Aorta (tissue), 5 donors: ENCODE results near the gene TYSND1. TPM values are rescaled to one million over a fixed set of nuclear protein-coding genes. Genes with fewer than 3 reads are reported as not detected.

ENCODE experiments used
- ATAC-seq: fragments of 200-7000 bp; cut with Tn5 transposase; one replicate; pipeline ENCODE4 v1.9.1; 2022; ENCODE audit warnings: moderate library complexity; ENCODE audit not compliant: low FRiP score
- DNase-seq, 2 donors: peaks; one replicate each; pipeline ENCODE4 v3.0.0-alpha.2; 2020
- H3K27ac ChIP-seq, 2 donors: one replicate each; pipeline ENCODE4 v1.5.1; 2013; ENCODE audit warnings: low read length in 2 of 2, mild to moderate bottlenecking in 2 of 2, moderate library complexity in 2 of 2, control low read depth in 1 of 2, inconsistent platforms in 1 of 2, low read depth in 1 of 2
- H3K27me3 ChIP-seq, 2 donors: one replicate each; pipeline ENCODE4 v1.6.1; 2013; ENCODE audit warnings: control low read depth in 1 of 2, low read length in 1 of 2, mild to moderate bottlenecking in 1 of 2, moderate library complexity in 1 of 2; ENCODE audit not compliant: insufficient read depth in 2 of 2, control insufficient read depth in 1 of 2
- H3K36me3 ChIP-seq, 2 donors: one replicate each; pipeline ENCODE4 v1.6.1; 2013; ENCODE audit warnings: control low read depth in 1 of 2, low read length in 1 of 2, mild to moderate bottlenecking in 1 of 2; ENCODE audit not compliant: insufficient read depth in 2 of 2, control insufficient read depth in 1 of 2
- H3K4me1 ChIP-seq, 2 donors: one replicate each; pipeline ENCODE4 v1.6.1; 2013; ENCODE audit warnings: low read length in 2 of 2, control low read depth in 1 of 2, mild to moderate bottlenecking in 1 of 2, moderate library complexity in 1 of 2; ENCODE audit not compliant: insufficient read depth in 2 of 2, control insufficient read depth in 1 of 2
- H3K4me3 ChIP-seq, 2 donors: one replicate each; pipeline ENCODE4 v1.5.1; 2013; ENCODE audit warnings: low read length in 2 of 2, control low read depth in 1 of 2, mild to moderate bottlenecking in 1 of 2
- H3K9me3 ChIP-seq: one replicate; pipeline ENCODE4 v1.6.1; 2013; ENCODE audit warnings: mild to moderate bottlenecking, low read length; ENCODE audit not compliant: control insufficient read depth
- WGBS, 2 donors: extraction: QIAGEN DNeasy Blood & Tissue Kit; methylation state at CpG; one replicate each; pipeline ENCODE4 v1.1.7; 2013; 5-methylcytosine and 5-hydroxymethylcytosine counted together
- intact Hi-C, 2 donors: fragments of 100-400 bp; cut with DNase I; formaldehyde crosslinking; loops; one replicate each; pipeline versions ENCODE4 v1.14.2 to v1.15.0; 2022
- polyA plus RNA-seq, 2 donors: library from polyadenylated mRNA; stranded (reverse); fragments of 200-250 nt; gene quantifications; one replicate each; pipeline ENCODE4 v1.2.3, GENCODE V29; 2013
- total RNA-seq, 2 donors: library from RNA; stranded (reverse); fragmentation: NEBNext Ultra II Directional; extraction: Animal tissue kit (Norgen Biotek cat#: 25700); gene quantifications; one replicate each; pipeline ENCODE4 v1.2.1, GENCODE V29; 2021
- donor health status: healthy with polysubstance abuse.
- donor health status: Bipolar disorder and iron deficiency.
- donor health status: DM: no; HTN: no; CAD: no.
- donor health status: DM: no; HTN: no; CAD: no.
- donor health status: DM: yes; HTN: yes; CAD: no.

TYSND1 gene
- total and polyA plus RNA-seq, 4 donors = 2.1 to 10.9 (median 7.6) TPM

- DNase-seq (no peak), ATAC-seq (peak; percentile 64)
- 0 to 1% methylated on average over 29 to 40 of the region's 40 CpGs for WGBS, 2 donors
- Histone ChIP-seq H3K9me3 (no peaks in the 10 kb centered on the region), H3K36me3 (no peaks in the 10 kb centered on the region), H3K4me3 (peak overlapping the region; percentile 90 to 98), H3K4me1 (peaks cover 0 to 3% of the 10 kb centered on the region in 2 donors), H3K27ac (peak overlapping the region in 1 of 2 donors; percentile 94), H3K27me3 (peaks cover 0 to 1% of the 10 kb centered on the region in 2 donors)
- intact Hi-C loops = loop anchor here in 1 of 2 donors (2.0 kb wide), 1 partner anchor 23 kb away; the partner anchor contains the start of gene TYSND1
Measured at GRCh38 chr10:70169649-70170364, 23.3 kb upstream of the TYSND1 start.

GRCh38 chr10:70169011-70169410 lies 22.5 kb upstream of the TYSND1 start:
- H3K27me3 ChIP-seq = peaks cover 0 to 1% of the 10 kb centered on the region in 2 donors
- peak overlapping the region in 1 of 2 donors; percentile 98 for H3K4me3 ChIP-seq
- 14 to 19% methylated on average over 2 of the region's 2 CpGs for WGBS, 2 donors
- H3K27ac ChIP-seq = no peak overlapping the region
- DNase-seq = no peak
- H3K4me1 ChIP-seq = peaks cover 0 to 3% of the 10 kb centered on the region in 2 donors
- ATAC-seq = no peak
- intact Hi-C loops = no loop called here
- H3K9me3 ChIP-seq = no peaks in the 10 kb centered on the region
- H3K36me3 ChIP-seq = no peaks in the 10 kb centered on the region

DNA sequence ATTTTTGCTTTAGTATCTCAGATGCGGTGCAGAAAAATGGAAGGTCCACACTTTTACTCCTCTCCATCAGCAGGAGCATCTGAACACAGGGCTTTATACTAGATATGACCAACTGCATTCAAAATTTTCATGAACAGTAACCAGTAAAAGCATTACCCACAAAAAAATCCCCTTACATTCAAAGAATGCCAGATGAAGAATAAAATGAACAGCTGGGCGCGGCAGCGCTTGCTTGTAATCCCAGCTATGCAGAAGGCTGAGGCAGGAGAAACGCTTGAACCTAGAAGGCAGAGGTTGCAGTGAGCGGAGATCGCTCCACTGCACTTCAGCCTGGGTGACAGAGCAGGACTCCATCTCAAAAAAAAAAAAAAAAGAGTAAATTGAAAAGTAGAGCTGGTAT lies 20.7 kb upstream of the TYSND1 start:
- intact Hi-C loops = no loop called here
- ATAC-seq = no peak
- 79% methylated on average over 7 of the region's 7 CpGs for WGBS, 2 donors

GRCh38 chr10:70166394-70166793 lies 19.9 kb upstream of the TYSND1 start:
- no peak for DNase-seq
- no peak for ATAC-seq
- peaks cover 3 to 6% of the 10 kb centered on the region in 2 donors for H3K4me1 ChIP-seq
- intact Hi-C loops = no loop called here
- H3K27me3 ChIP-seq = peaks cover 0 to 1% of the 10 kb centered on the region in 2 donors
- no peak overlapping the region for H3K27ac ChIP-seq
- no peaks in the 10 kb centered on the region for H3K36me3 ChIP-seq
- no peaks in the 10 kb centered on the region for H3K9me3 ChIP-seq
- no peak overlapping the region for H3K4me3 ChIP-seq
- 60 to 62% methylated on average over 3 of the region's 3 CpGs for WGBS, 2 donors

More for the DNA sequence above, 20.7 kb upstream of the TYSND1 start:
- Histone ChIP-seq H3K4me1 (peaks cover 3 to 4% of the 10 kb centered on the region in 2 donors), H3K4me3 (no peak overlapping the region), H3K36me3 (no peaks in the 10 kb centered on the region), H3K27ac (no peak overlapping the region), H3K9me3 (no peaks in the 10 kb centered on the region), H3K27me3 (peaks cover 0 to 1% of the 10 kb centered on the region in 2 donors)
- no peak for DNase-seq

DNA sequence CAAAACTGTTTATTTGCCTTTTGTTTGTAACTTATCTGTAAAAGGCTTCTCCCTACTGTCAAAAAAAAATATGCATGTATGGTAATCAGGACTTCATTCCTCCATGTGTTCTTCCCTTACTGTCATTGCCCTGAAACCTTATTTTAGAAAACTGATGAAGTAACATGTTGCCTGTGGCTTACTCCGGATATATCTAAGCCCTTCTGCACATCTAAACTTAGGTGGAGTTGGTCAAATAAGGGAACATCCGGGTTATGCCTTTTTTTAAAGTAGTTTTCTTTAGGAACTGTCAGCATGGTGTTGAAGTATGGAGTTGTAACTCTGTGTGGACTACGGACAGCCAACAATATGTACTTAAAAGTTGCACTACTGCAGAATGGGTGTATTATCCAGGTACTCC lies 17.7 kb upstream of the TYSND1 start:
- WGBS, 2 donors = 42 to 50% methylated on average over 3 of the region's 3 CpGs
- DNase-seq (no peak), ATAC-seq (no peak)
- Histone ChIP-seq H3K4me1 (peaks cover 3 to 6% of the 10 kb centered on the region in 2 donors), H3K4me3 (no peak overlapping the region), H3K27me3 (no peaks in the 10 kb centered on the region), H3K27ac (no peak overlapping the region), H3K36me3 (no peaks in the 10 kb centered on the region), H3K9me3 (no peaks in the 10 kb centered on the region)
- intact Hi-C loops = no loop called here

DNA sequence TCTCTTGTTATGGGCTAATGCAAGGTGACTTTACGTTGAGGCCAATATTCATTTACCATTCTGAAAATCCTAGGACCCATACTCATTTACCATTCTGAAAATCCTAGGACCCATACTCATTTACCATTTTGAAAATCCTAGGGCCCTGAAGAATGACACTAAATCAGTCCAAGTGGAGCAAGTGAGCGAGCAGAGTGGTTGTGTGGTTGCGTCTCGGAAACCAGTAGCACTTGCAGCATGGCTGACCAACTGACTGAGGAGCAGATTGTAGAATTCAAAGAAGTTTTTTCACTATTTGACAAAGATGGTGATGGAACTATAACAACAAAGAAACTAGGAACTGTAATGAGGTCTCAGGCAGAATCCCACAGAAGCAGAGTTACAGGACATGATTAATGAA lies 16.9 kb upstream of the TYSND1 start:
- no peak overlapping the region for H3K4me3 ChIP-seq
- no peak for DNase-seq
- 89 to 92% methylated on average over 4 of the region's 4 CpGs for WGBS, 2 donors
- no peaks in the 10 kb centered on the region for H3K9me3 ChIP-seq
- H3K27ac ChIP-seq = no peak overlapping the region
- no peak for ATAC-seq
- intact Hi-C loops = no loop called here
- no peaks in the 10 kb centered on the region for H3K27me3 ChIP-seq
- peaks cover 0 to 6% of the 10 kb centered on the region in 2 donors for H3K4me1 ChIP-seq
- no peaks in the 10 kb centered on the region for H3K36me3 ChIP-seq

GRCh38 chr10:70162892-70163201 lies 16.3 kb upstream of the TYSND1 start:
- WGBS, 2 donors = 39 to 47% methylated on average over 1 of the region's 1 CpG
- Histone ChIP-seq H3K27ac (no peak overlapping the region), H3K4me1 (peaks cover 0 to 9% of the 10 kb centered on the region in 2 donors), H3K9me3 (no peaks in the 10 kb centered on the region), H3K36me3 (peaks cover 0 to 2% of the 10 kb centered on the region in 2 donors), H3K4me3 (no peak overlapping the region), H3K27me3 (no peaks in the 10 kb centered on the region)
- no peak for ATAC-seq
- DNase-seq = no peak
- intact Hi-C loops = no loop called here

- peaks cover 0 to 9% of the 10 kb centered on the region in 2 donors for H3K4me1 ChIP-seq
- no peaks in the 10 kb centered on the region for H3K27me3 ChIP-seq
- 79 to 87% methylated on average over 1 of the region's 2 CpGs for WGBS, 2 donors
- H3K36me3 ChIP-seq = peaks cover 0 to 2% of the 10 kb centered on the region in 2 donors
- no peak overlapping the region for H3K27ac ChIP-seq
- ATAC-seq (no peak), DNase-seq (no peak)
- intact Hi-C loops = no loop called here
- H3K4me3 ChIP-seq = no peak overlapping the region
- no peaks in the 10 kb centered on the region for H3K9me3 ChIP-seq
Measured at GRCh38 chr10:70162151-70162891, 15.8 kb upstream of the TYSND1 start.

DNA sequence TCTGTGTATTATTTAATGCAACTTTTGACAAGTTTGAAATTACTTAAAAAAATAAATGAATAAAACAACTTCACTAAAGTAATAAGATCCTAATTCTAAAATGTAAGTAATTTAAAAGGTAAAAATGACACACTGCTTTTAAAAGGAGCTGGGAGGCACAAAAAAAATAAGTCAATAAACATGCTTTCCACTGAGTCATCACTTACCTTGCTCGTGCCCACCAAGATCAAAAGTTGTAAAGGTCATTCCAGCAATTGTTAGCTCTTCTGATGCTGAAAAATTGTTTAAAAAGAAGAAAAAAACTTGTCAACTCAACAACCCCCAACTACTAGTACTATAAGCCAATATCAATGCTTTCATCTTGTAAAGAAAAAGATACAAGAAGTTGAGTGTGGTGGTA lies 14.3 kb upstream of the TYSND1 start:
- intact Hi-C loops = no loop called here

More for the DNA sequence above, 14.3 kb upstream of the TYSND1 start:
- Histone ChIP-seq H3K9me3 (no peaks in the 10 kb centered on the region), H3K4me1 (peaks cover 0 to 9% of the 10 kb centered on the region in 2 donors), H3K27ac (no peak overlapping the region), H3K27me3 (no peaks in the 10 kb centered on the region), H3K36me3 (peaks cover 0 to 8% of the 10 kb centered on the region in 2 donors), H3K4me3 (no peak overlapping the region)
- no peak for DNase-seq
- ATAC-seq = no peak
- 42% methylated on average over 1 of the region's 1 CpG for WGBS, 2 donors
